Measurements from ENCODE around the gene WDR12. TPM values are rescaled to one million over a fixed set of nuclear protein-coding genes. Genes with fewer than 3 reads are reported as not detected.

Gene WDR12
- polyA plus RNA-seq, 3 donors = 4.1 to 14.6 (median 6.5) TPM

DNA sequence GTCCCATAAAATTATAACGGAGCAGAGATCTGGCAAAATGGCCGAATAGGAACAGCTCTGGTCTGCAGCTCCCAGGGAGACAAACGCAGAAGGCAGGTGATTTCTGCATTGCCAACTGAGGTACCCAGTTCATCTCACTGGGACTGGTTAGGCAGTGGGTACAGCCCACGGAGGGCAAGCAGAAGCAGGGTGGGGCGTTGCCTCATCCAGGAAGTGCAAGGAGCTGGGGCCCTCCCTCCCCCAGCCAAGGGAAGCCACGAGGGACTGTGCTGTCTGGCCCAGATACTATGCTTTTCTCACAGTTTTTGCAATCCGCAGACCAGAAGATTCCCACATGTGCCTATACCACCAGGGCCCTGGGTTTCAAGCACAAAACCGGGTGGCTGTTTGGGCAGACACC is 62.7 kb downstream of the WDR12 start:
- H3K27me3 Mint-ChIP-seq (ENCODE audit: low read depth in 3 of 3) = no peaks in the 10 kb centered on the region
- Histone ChIP-seq H3K79me2 (ENCODE audit: insufficient read depth, low read length) (no peaks in the 10 kb centered on the region), H3K27me3 (ENCODE audit: control insufficient read depth in 2 of 2, insufficient read depth in 2 of 2, low read length in 2 of 2) (no peaks in the 10 kb centered on the region), H3K4me3 (replicated peaks in 1 of 3; ENCODE audit: low read depth in 2 of 3, low read length in 3 of 3) (peak overlapping the region in 1 of 3 experiments; percentile 28), H4K20me1 (ENCODE audit: insufficient read depth, low read length) (no peaks in the 10 kb centered on the region), H3K27ac (ENCODE audit: low read depth in 1 of 2, low read length in 2 of 2) (peak overlapping the region; percentile 51 to 60), H3K4me2 (replicated peaks; ENCODE audit: extremely low read depth, low read length, poor library complexity, severe bottlenecking) (peak overlapping the region; percentile 19), H2AFZ (ENCODE audit: insufficient read depth, low read depth, low read length, poor library complexity, severe bottlenecking) (peak overlapping the region; percentile 81), H3K9ac (ENCODE audit: insufficient read depth, low read length, poor library complexity, severe bottlenecking) (peak overlapping the region; percentile 40), H3K9me3 (replicated peaks in 1 of 2; ENCODE audit: control insufficient read depth in 1 of 2, insufficient read depth in 1 of 2, low read length in 2 of 2) (no peaks in the 10 kb centered on the region), H3K4me1 (ENCODE audit: control insufficient read depth in 1 of 2, insufficient read depth in 2 of 2, low read length in 2 of 2) (peaks cover 25 to 27% of the 10 kb centered on the region in 2 donors), H3K36me3 (replicated peaks in 1 of 2; ENCODE audit: control insufficient read depth in 1 of 2, insufficient read depth in 2 of 2, low read length in 2 of 2) (no peaks in the 10 kb centered on the region)
- H3K4me3 Mint-ChIP-seq = peak overlapping the region; percentile 54 to 62
- peaks cover 26% of the 10 kb centered on the region for H3K4me1 Mint-ChIP-seq
- peaks cover 0 to 7% (median 0%) of the 10 kb centered on the region in 7 donors for H3K9me3 Mint-ChIP-seq
- no peaks in the 10 kb centered on the region for H3K36me3 Mint-ChIP-seq
- peak; percentile 52 to 57 (median 55) for DNase-seq
- TF ChIP-seq, protein P1, sequence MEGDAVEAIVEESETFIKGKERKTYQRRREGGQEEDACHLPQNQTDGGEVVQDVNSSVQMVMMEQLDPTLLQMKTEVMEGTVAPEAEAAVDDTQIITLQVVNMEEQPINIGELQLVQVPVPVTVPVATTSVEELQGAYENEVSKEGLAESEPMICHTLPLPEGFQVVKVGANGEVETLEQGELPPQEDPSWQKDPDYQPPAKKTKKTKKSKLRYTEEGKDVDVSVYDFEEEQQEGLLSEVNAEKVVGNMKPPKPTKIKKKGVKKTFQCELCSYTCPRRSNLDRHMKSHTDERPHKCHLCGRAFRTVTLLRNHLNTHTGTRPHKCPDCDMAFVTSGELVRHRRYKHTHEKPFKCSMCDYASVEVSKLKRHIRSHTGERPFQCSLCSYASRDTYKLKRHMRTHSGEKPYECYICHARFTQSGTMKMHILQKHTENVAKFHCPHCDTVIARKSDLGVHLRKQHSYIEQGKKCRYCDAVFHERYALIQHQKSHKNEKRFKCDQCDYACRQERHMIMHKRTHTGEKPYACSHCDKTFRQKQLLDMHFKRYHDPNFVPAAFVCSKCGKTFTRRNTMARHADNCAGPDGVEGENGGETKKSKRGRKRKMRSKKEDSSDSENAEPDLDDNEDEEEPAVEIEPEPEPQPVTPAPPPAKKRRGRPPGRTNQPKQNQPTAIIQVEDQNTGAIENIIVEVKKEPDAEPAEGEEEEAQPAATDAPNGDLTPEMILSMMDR (IDR thresholded peaks at IDR 0.05) = no peak
- peak overlapping the region; percentile 50 to 89 (median 85) for H3K27ac Mint-ChIP-seq
- 43% methylated on average over 5 of the region's 8 CpGs for whole genome bisulfite sequencing (ENCODE audit: insufficient coverage)
- intact Hi-C loops (cut with micrococcal nuclease) = no loop called here

DNA sequence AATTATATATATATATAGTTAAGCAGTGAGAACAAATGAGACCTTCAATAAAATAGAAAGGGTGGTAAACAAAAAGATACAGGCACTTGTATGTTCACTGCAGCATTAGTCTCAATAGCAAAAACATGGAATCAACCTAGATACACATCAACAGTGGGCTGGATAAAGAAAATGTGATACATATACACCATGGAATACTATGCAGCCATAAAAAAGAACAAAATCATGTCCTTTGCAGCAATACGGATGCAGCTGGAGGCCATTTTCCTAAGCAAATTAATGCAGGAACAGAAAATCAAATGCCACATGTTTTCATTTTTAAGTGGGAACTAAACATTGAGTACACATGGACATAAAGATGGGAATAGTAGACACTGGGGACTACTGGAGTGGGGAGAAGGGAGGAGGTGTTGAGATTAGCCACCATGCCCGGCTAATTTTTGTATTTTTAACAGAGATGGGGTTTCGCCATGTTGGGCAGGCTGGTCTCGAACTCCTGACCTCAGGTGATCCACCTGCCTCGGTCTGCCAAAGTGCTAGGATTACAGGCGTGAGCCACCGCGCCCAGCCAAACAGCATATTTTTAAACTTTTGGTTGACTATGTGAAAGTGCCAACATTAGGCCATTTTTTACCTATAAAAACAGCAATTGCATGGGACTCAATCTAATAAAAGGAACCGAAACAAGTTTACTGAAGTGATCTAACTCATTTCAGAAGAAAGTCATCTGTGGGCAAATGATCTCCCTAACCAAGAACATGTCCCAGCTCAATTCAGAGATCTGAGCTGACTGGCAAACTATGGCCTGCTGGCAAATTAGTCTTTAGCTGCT is 63.6 kb downstream of the WDR12 start:
- Histone ChIP-seq H4K20me1 (ENCODE audit: insufficient read depth, low read length) (no peaks in the 10 kb centered on the region), H3K27ac (ENCODE audit: low read depth in 1 of 2, low read length in 2 of 2) (peak overlapping the region in 1 of 2 donors; percentile 60), H3K4me2 (replicated peaks; ENCODE audit: extremely low read depth, low read length, poor library complexity, severe bottlenecking) (no peak overlapping the region), H3K4me3 (replicated peaks in 1 of 3; ENCODE audit: low read depth in 2 of 3, low read length in 3 of 3) (no peak overlapping the region), H3K36me3 (replicated peaks in 1 of 2; ENCODE audit: control insufficient read depth in 1 of 2, insufficient read depth in 2 of 2, low read length in 2 of 2) (no peaks in the 10 kb centered on the region), H3K79me2 (ENCODE audit: insufficient read depth, low read length) (no peaks in the 10 kb centered on the region), H3K9me3 (replicated peaks in 1 of 2; ENCODE audit: control insufficient read depth in 1 of 2, insufficient read depth in 1 of 2, low read length in 2 of 2) (peaks cover 5 to 8% of the 10 kb centered on the region in 2 donors), H2AFZ (ENCODE audit: insufficient read depth, low read depth, low read length, poor library complexity, severe bottlenecking) (peak overlapping the region; percentile 81), H3K4me1 (ENCODE audit: control insufficient read depth in 1 of 2, insufficient read depth in 2 of 2, low read length in 2 of 2) (peaks cover 25 to 27% of the 10 kb centered on the region in 2 donors), H3K27me3 (ENCODE audit: control insufficient read depth in 2 of 2, insufficient read depth in 2 of 2, low read length in 2 of 2) (no peaks in the 10 kb centered on the region), H3K9ac (ENCODE audit: insufficient read depth, low read length, poor library complexity, severe bottlenecking) (no peak overlapping the region)
- Mint-ChIP-seq H3K36me3 (peaks cover 2 to 3% of the 10 kb centered on the region in 2 donors), H3K4me1 (peaks cover 27% of the 10 kb centered on the region), H3K9me3 (peaks cover 0 to 12% (median 6%) of the 10 kb centered on the region in 7 donors), H3K4me3 (no peak overlapping the region), H3K27me3 (ENCODE audit: low read depth in 3 of 3) (peaks cover 0 to 1% (median 0%) of the 10 kb centered on the region in 3 donors), H3K27ac (peak overlapping the region in 2 of 7 donors; percentile 15 to 28)
- 80% methylated on average over 2 of the region's 9 CpGs for WGBS (ENCODE audit: insufficient coverage)
- DNase-seq = no peak
- intact Hi-C loops (cut with micrococcal nuclease) = no loop called here
- TF ChIP-seq, protein P1 (IDR thresholded peaks at IDR 0.05) = no peak

All from CD14-positive monocyte (primary cell).